Iris pigment epithelial cell (primary cell): ENCODE measurements around the gene PYGO2.
"Not testable (repeated sequence)": the region's sequence is repeated elsewhere in the genome, so short reads cannot be mapped to it uniquely, and the experiment has no call there.

ENCODE experiments used
- DNase-seq: peaks from one replicate; pipeline ENCODE4 v3.0.0-alpha.2; 2011; ENCODE audit warnings: low read depth

The PYGO2 gene

GRCh38 chr1:155000411-155000725, 38.8 kb upstream of the PYGO2 start:
- no peak for DNase-seq

GRCh38 chr1:154999571-155000410, 38.2 kb upstream of the PYGO2 start:
- no peak for DNase-seq

- peak; percentile 51 for DNase-seq
Measured at GRCh38 chr1:154998818-154999570, 37.4 kb upstream of the PYGO2 start.

- DNase-seq = no peak
Measured at GRCh38 chr1:154998201-154998780, 36.7 kb upstream of the PYGO2 start.

- no peak for DNase-seq
Measured at GRCh38 chr1:154996966-154997701, 35.6 kb upstream of the PYGO2 start.

- DNase-seq = peak; percentile 86
Measured at GRCh38 chr1:154995301-154995983, 33.9 kb upstream of the PYGO2 start.

- no peak for DNase-seq
Measured at GRCh38 chr1:154994591-154994990, 33.0 kb upstream of the PYGO2 start.

GRCh38 chr1:154994269-154994587, 32.6 kb upstream of the PYGO2 start:
- no peak for DNase-seq

- no peak for DNase-seq
Measured at GRCh38 chr1:154993572-154994268, 32.1 kb upstream of the PYGO2 start, which contains the start of gene LENEP. Gene LENEP (plus strand): TSS chr1:154993586. CDS start chr1:154993608, 22 bp downstream.

- peak; percentile 47 for DNase-seq
Measured at GRCh38 chr1:154992721-154993571, 31.4 kb upstream of the PYGO2 start.

GRCh38 chr1:154990276-154990675, 28.7 kb upstream of the PYGO2 start:
- no peak for DNase-seq

- DNase-seq = no peak
Measured at GRCh38 chr1:154989195-154989860, 27.7 kb upstream of the PYGO2 start.

- no peak for DNase-seq
Measured at GRCh38 chr1:154988058-154988954, 26.7 kb upstream of the PYGO2 start.

GRCh38 chr1:154987326-154987725, 25.7 kb upstream of the PYGO2 start:
- peak; percentile 57 for DNase-seq

- not testable (repeated sequence) for DNase-seq
Measured at GRCh38 chr1:154986736-154987135, 25.2 kb upstream of the PYGO2 start.

- no peak for DNase-seq
Measured at GRCh38 chr1:154983776-154984466, 22.3 kb upstream of the PYGO2 start.

- peak; percentile 100 for DNase-seq
Measured at GRCh38 chr1:154982897-154983648, 21.5 kb upstream of the PYGO2 start, which contains the start of gene FLAD1. Gene FLAD1 (plus strand): TSS chr1:154983344. CDS start chr1:154983695, 351 bp downstream.
